ENCODE measurements around the gene MMP15. TPM values are rescaled to one million over a fixed set of nuclear protein-coding genes. Genes with fewer than 3 reads are reported as not detected.

MMP15 gene
- total and polyA plus RNA-seq, 9 donors, result 0.86 to 6.7 (median 2.6) TPM

GRCh38 chr16:57997528-57998265, 27.9 kb upstream of the MMP15 start:
- intact Hi-C loops (cut with DNase I), result loop anchor here in 3 of 4 donors (5.0 to 10.0 kb wide), 5 partner anchors 85 to 423 kb away; no protein-coding TSS in a partner anchor
- no peak overlapping the region for H3K27ac ChIP-seq
- TF ChIP-seq POLR2A (IDR thresholded peaks at IDR 0.05) (no peak), EP300 (IDR thresholded peaks at IDR 0.05) (no peak)
- no peaks in the 10 kb centered on the region for H3K9me3 ChIP-seq
- H3K27me3 ChIP-seq, result no peaks in the 10 kb centered on the region
- H3K4me1 ChIP-seq (ENCODE audit: insufficient read depth), result peaks cover 4% of the 10 kb centered on the region
- no peak for DNase-seq
- 91 to 94% (median 92%) methylated on average over 36 of the region's 36 CpGs for WGBS, 3 donors
- H3K4me3 ChIP-seq, result no peak overlapping the region
- H3K36me3 ChIP-seq, result no peaks in the 10 kb centered on the region

DNA sequence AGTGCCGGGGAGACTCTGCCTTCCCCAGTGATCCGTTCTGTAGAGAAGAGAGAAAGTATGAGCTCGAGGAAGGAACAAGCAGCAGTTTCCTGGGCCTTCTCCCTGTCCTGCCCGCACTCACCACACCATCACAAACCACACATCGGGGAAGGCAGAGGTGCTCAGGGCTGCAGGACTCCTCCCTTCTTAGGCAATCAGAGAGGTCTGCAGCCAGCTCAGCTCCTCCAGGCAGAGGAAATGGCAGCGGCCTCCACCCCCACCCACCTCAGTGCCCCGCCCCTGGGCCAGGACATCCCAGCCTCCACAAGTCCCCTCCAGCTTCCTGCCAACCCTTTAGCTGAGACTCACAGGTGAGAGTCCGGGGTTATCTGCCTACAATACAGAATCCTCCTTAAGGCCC, 27.1 kb upstream of the MMP15 start:
- Histone ChIP-seq H3K27ac (no peak overlapping the region), H3K4me3 (no peak overlapping the region), H3K4me1 (ENCODE audit: insufficient read depth) (peaks cover 4% of the 10 kb centered on the region), H3K36me3 (no peaks in the 10 kb centered on the region), H3K27me3 (no peaks in the 10 kb centered on the region), H3K9me3 (no peaks in the 10 kb centered on the region)
- DNase-seq, result peak in 1 of 5 donors; percentile 25
- intact Hi-C loops (cut with DNase I), result loop anchor here in 3 of 4 donors (5.0 to 10.0 kb wide), 5 partner anchors 86 to 424 kb away; no protein-coding TSS in a partner anchor
- WGBS, 3 donors, result 75 to 79% (median 78%) methylated on average over 7 to 8 of the region's 8 CpGs
- TF ChIP-seq POLR2A (IDR thresholded peaks at IDR 0.05) (no peak), EP300 (IDR thresholded peaks at IDR 0.05) (no peak)
- TF ChIP-seq, protein P1, sequence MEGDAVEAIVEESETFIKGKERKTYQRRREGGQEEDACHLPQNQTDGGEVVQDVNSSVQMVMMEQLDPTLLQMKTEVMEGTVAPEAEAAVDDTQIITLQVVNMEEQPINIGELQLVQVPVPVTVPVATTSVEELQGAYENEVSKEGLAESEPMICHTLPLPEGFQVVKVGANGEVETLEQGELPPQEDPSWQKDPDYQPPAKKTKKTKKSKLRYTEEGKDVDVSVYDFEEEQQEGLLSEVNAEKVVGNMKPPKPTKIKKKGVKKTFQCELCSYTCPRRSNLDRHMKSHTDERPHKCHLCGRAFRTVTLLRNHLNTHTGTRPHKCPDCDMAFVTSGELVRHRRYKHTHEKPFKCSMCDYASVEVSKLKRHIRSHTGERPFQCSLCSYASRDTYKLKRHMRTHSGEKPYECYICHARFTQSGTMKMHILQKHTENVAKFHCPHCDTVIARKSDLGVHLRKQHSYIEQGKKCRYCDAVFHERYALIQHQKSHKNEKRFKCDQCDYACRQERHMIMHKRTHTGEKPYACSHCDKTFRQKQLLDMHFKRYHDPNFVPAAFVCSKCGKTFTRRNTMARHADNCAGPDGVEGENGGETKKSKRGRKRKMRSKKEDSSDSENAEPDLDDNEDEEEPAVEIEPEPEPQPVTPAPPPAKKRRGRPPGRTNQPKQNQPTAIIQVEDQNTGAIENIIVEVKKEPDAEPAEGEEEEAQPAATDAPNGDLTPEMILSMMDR (IDR thresholded peaks at IDR 0.05), result no peak

- Histone ChIP-seq H3K4me3 (no peak overlapping the region), H3K27ac (no peak overlapping the region), H3K9me3 (no peaks in the 10 kb centered on the region), H3K36me3 (no peaks in the 10 kb centered on the region), H3K27me3 (no peaks in the 10 kb centered on the region), H3K4me1 (ENCODE audit: insufficient read depth) (peaks cover 4% of the 10 kb centered on the region)
- TF ChIP-seq EP300 (IDR thresholded peaks at IDR 0.05) (no peak), POLR2A (IDR thresholded peaks at IDR 0.05) (no peak)
- TF ChIP-seq, protein P1 (IDR thresholded peaks at IDR 0.05), result no peak
- 77 to 93% (median 80%) methylated on average over 3 of the region's 3 CpGs for WGBS, 3 donors
- intact Hi-C loops (cut with DNase I), result loop anchor here in 3 of 4 donors (5.0 to 10.0 kb wide), 5 partner anchors 87 to 424 kb away; no protein-coding TSS in a partner anchor
- DNase-seq, result no peak
These were observed 26.6 kb upstream of the MMP15 start for GRCh38 chr16:57998992-57999365.

GRCh38 chr16:57999366-57999970, 26.1 kb upstream of the MMP15 start:
- WGBS, 3 donors, result 14 to 19% (median 18%) methylated on average over 6 of the region's 6 CpGs
- H3K27ac ChIP-seq, result peak overlapping the region; percentile 64 to 77
- no peaks in the 10 kb centered on the region for H3K27me3 ChIP-seq
- TF ChIP-seq, protein P1 (IDR thresholded peaks at IDR 0.05), result no peak
- TF ChIP-seq EP300 (IDR thresholded peaks at IDR 0.05) (no peak), POLR2A (IDR thresholded peaks at IDR 0.05) (no peak)
- peak overlapping the region; percentile 69 for H3K4me3 ChIP-seq
- H3K36me3 ChIP-seq, result no peaks in the 10 kb centered on the region
- no peaks in the 10 kb centered on the region for H3K9me3 ChIP-seq
- no peak for DNase-seq
- intact Hi-C loops (cut with DNase I), result loop anchor here in 3 of 4 donors (5.0 to 10.0 kb wide), 5 partner anchors 87 to 425 kb away; no protein-coding TSS in a partner anchor
- H3K4me1 ChIP-seq (ENCODE audit: insufficient read depth), result peaks cover 4% of the 10 kb centered on the region
